ENCODE results near the gene SCP2D1.

DNA sequence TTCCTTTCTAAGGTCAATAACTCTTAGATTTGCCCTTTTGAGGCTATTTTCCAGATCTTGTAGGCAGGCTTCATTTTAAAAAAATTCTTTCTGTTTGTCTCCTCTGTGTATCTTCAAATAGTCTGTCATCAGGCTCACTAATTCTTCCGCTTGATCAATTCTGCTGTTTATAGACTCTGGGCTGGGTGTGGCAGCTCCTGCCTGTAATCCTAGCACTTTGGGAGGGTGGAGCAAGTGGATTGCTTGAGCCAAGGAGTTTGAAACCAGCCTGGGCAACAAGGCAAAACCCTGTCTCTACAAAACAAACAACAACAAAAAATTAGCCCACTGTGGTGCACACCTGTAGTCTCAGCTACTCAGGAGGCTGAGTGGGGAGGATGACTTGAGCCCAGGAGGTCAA lies 40.0 kb upstream of the SCP2D1 start:
- TF ChIP-seq, protein P1, sequence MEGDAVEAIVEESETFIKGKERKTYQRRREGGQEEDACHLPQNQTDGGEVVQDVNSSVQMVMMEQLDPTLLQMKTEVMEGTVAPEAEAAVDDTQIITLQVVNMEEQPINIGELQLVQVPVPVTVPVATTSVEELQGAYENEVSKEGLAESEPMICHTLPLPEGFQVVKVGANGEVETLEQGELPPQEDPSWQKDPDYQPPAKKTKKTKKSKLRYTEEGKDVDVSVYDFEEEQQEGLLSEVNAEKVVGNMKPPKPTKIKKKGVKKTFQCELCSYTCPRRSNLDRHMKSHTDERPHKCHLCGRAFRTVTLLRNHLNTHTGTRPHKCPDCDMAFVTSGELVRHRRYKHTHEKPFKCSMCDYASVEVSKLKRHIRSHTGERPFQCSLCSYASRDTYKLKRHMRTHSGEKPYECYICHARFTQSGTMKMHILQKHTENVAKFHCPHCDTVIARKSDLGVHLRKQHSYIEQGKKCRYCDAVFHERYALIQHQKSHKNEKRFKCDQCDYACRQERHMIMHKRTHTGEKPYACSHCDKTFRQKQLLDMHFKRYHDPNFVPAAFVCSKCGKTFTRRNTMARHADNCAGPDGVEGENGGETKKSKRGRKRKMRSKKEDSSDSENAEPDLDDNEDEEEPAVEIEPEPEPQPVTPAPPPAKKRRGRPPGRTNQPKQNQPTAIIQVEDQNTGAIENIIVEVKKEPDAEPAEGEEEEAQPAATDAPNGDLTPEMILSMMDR (IDR thresholded peaks at IDR 0.05): no peak
- no peak for TF ChIP-seq POLR2A (IDR thresholded peaks at IDR 0.05)

Measured in Peyer's patch (tissue), 4 donors.